Umbilical cord (tissue), 2 donors: ENCODE results near the gene MDM1. TPM values are rescaled to one million over a fixed set of nuclear protein-coding genes. Genes with fewer than 3 reads are reported as not detected.

Source experiments
- DNase-seq: peaks from one replicate; pipeline ENCODE4 v3.0.0-alpha.2; 2015; ENCODE audit warnings: low spot score
- total RNA-seq: library from RNA; depleted of rRNA; stranded (reverse); fragments of >200 nt; gene quantifications from one replicate; pipeline ENCODE4 v1.2.3, GENCODE V29; 2014; ENCODE audit warnings: low replicate concordance; ENCODE audit not compliant: insufficient read depth

The MDM1 gene
- 22.1 TPM for total RNA-seq

- DNase-seq = peak; percentile 100
Measured at GRCh38 chr12:68331869-68332727, at the start of gene MDM1. TSS of gene MDM1 (minus strand) at chr12:68332362. CDS start at chr12:68332245, 117 bp downstream.

DNA sequence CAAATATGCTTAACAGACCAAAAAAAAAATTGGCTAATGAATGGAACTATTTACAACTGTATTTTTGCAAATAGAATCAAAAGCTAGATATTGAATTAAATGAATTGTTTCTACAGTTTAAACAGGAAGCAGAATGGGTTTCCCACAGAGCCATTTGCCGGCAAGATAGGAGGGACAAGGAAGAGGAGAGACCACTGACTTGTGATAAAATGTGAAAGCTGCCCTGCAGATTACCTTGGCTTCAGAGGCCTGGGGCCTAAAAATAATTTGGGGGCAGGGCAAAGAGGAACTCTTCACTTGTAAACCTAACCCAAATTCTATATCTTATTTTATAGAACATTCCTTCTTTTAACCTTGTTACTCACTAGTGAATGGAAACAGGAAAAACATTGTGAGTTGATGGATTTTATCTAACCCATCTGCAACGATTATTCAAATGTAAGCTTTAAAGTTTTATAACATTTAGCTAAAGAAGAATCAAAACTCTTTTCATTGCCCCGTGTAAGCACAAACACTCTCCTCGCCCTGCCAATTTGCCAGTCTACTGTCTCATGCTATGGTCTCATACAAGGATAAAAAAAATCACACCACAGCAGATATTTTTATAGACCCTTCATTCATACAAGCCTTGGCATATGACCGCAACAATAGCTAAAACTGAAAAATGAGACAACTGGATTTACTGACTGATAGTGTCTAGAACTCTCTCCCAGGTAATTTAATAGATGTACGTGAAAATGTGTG is 49.5 kb upstream of the MDM1 start:
- no peak for DNase-seq

DNA sequence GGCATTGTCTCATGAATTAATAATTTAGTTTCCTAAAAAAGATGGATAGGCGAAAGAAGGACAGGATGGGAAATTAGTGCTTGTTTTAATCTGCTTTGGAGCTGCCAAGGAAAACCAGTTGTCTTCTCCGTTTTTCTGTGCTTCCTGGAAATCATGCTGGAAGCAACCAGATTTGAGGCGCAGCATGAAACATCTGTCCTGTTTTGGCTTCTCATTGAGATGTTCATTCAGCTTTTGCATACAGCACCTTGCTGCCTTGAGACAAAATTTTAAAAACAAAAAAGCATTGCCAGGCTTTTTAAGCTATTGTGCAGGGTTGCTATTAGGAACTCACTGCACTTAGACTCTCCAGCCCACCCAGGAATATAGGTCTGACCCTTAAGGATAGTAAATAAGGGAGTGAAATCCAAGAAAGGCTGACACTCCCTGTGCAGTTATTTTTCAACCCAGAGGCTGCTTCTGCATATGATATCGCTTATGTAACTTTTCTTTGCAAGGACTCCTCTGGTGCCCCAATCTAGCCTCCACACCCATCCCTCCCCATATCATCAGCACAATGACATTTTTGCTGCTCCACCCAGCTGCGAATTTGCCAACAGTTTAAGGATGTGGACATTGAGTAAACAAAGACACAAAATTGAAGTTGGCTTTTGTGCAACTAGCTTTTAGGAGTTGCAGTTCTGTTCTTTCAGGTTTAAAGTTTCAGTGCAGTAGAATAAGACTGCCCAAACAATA is 46.9 kb upstream of the MDM1 start:
- peak; percentile 72 for DNase-seq

DNA sequence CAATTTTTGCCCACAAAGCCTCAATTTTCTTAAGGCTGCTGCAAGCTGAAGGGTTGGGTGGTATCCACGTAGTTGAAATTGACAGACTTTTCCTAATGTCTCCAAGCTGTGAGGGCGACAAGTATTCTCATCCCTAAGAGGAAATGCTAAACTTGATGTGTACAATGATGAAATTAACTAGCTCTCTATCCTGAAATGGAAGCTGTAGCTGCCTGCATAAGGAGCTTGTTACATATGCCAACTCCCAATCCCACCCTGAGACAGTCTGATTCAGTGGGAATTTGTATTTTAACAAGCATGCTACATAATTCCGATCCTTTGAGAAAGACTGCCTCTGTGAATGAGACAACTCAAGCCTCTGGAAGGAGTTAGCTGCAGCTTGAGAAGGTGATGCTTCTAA is 45.7 kb upstream of the MDM1 start:
- peak; percentile 60 for DNase-seq

DNA sequence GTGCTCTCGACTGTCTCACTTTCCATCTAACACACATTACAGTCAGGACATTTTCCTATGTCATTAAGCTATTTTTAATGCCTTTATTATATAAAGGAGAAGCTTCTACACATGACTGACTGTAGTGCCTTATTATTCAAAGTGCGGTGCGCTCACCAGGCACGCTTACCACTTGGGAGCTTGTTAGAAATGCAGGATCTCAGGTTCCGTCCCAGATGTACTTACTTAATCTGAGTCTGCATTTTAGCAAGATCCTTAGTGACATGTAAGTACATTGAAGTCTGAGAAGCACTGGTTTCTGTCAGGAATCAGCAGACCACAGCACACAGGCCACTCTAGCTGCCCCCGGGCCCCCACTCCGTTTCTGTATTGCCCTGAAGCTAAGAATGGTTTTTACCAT is 44.7 kb upstream of the MDM1 start:
- DNase-seq = peak; percentile 69

DNA sequence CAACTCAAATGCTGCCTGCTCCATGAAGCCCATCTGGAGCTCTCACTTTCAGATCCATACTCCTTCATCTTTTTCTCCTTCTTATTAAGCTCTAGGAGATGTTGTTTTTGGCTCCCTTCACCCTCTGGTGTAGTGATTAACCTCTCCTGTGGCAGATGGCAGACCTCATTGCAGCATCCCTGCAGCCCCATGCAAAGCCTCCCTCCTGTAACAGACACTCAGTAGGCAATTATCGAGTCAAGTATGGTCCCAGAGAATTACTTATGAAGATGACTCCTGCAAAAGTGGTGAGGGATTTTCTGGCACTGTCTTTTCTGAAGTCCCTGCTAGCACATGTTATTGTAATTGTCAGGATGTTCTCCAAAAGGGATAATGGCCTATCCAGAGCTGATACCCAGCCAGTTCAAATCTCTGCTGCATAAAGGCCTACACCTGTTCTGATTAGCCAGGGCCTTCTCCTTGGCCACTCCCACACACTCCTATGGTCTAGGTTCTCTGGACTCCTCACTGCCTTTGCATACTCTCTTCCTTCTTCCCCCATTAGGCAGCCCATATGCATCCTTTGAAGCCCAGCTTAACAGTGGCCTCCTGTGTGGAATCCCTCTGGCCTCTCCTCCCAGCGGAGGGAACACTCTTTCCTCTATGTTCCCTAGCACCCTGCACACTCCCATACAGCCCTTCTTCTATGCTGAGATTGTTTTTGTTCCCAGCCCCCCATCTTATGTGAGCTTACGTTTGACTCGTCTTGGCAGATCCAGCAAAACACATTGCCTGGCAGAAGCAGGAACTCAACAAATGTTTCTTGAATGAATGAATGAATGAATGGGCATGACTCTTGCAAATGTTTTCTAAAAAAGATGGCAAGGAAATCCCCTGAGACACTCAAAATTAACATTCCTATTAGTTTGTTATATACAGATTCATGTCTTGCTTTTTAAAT is 43.9 kb upstream of the MDM1 start:
- no peak for DNase-seq

DNA sequence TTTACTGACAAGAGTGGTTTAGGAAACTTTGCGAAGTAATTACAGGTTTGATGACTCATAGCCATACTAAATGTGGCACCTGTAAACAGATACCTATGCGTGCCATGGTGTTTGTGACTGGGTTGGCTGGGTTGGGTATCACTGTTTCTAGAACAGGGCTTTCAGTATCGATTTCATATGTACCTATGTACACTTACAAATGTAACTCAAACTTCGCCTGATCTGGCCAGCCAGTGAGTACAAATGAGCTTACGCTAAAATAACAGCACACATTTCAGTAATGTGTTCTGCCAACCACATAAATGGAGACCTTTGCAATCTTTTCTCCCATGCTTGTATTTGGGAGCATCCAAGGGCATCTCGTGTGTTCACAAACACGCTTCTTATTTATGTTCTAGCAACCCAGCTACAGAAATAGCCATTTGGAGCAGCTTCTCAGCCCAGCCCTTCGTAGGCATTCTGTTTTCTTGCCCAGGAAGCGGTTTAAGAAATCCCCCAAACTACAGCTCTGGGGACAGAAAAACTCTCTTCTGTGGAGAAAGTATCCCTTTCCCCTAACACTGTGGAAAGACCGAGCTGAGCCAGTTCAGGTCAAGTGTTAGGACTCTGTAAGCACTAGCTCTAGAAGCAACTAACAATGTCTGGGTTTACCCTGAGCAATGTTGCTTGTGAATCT is 42.3 kb upstream of the MDM1 start:
- no peak for DNase-seq

- no peak for DNase-seq
Measured at GRCh38 chr12:68370667-68371066, 38.5 kb upstream of the MDM1 start.

DNA sequence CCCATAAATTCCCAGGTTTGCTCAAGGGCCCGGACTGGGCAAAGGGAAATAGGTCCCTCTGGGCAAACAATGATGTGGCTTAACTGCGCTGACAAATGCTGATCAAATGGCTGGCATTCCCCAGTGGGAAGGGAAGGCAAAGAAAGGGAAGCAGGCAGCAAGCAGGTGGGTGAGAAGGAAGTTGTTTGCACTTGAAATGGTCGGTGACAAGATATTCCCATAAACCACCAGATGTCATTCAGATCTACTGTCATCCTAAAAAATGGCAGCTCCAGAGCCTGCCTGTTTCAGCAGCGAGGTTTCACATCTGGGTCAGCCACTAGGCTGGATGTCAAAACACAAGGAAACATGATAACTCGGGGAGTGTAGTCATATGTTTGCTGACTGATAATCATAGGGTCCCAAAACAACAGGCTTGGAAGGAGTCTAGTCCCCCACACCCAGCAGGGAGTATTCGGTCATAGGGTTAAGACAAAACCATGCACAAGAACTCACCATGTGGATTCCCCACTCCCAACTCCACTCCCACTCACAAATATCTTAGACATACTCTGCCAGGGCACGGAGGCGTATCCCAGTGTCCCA is 37.9 kb upstream of the MDM1 start:
- no peak for DNase-seq

GRCh38 chr12:68368327-68368726 is 36.2 kb upstream of the MDM1 start:
- DNase-seq = no peak

DNA sequence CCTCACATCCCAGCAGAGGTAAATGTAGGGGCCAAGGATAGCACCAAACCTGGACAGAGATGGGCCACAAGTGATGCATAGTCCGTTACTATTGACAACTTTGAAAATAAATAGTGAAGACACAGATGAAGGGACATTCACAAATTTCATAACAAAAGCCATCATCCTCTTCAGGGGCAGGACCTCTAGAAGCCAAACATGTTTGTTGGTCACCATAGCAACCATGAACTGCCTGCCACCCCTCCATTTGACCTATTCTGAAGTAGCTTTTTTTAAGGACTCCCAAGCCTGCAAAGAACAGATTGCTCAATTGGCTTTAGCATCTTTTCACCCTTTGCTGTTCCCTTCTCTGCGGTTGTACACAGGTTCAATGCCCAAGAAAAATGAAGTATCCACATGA is 35.7 kb upstream of the MDM1 start:
- DNase-seq = no peak

- DNase-seq = no peak
Measured at GRCh38 chr12:68367116-68367515, 35.0 kb upstream of the MDM1 start.

GRCh38 chr12:68364893-68365725 is 32.9 kb upstream of the MDM1 start:
- DNase-seq = peak; percentile 98

DNA sequence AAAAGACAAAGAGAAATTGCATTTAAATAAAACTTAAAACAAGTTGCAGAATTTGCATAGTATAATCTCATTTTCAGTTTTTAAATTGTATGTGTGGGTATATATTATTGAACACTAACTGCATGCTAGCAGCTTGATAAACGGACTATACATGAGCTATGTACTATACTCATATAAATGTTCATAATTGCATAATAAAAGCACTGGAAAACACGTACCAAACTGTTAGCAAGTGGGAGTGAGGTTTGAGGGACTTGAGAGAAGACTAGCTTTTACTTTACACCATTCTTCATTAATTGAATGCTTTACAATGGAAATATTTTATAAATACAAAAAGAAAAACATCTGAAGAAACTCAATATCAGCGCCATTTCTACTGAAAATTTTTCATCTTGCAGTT is 32.2 kb upstream of the MDM1 start:
- no peak for DNase-seq

GRCh38 chr12:68361953-68362352 is 29.8 kb upstream of the MDM1 start:
- DNase-seq = no peak

- DNase-seq = no peak
Measured at GRCh38 chr12:68359674-68360073, 27.5 kb upstream of the MDM1 start.

GRCh38 chr12:68358532-68359485 is 26.6 kb upstream of the MDM1 start:
- peak; percentile 89 for DNase-seq

- no peak for DNase-seq
Measured at GRCh38 chr12:68356986-68357385, 24.8 kb upstream of the MDM1 start.
